ENCODE measurements around the gene NTM. TPM values are rescaled to one million over a fixed set of nuclear protein-coding genes. Genes with fewer than 3 reads are reported as not detected.

The NTM gene
- total and polyA plus RNA-seq, 10 donors = 0.13 to 1.6 (median 0.67) TPM

DNA sequence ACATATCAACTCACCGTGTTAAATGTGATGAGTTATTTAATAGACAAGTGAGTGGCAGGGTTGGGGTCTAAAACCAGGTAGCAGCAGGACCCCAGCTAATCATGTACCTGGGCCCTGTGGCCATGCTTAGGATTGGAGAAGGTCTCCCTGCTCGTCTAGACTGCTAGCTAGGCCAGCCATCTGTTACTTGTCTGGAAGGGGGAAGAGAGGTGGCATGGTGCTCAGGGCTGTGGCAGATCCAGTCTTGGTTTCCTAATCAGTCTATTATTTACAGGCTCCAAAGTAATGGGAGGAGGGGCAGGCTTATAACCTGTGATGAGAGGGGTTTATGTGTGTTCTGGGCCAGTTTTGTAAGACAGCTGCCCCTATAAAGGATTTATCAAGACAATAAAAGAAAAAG, 105.9 kb downstream of the NTM start:
- TF ChIP-seq POLR2AphosphoS5 (IDR thresholded peaks at IDR 0.05) (no peak), POLR2A (IDR thresholded peaks at IDR 0.05) (no peak)
- TF ChIP-seq, protein P1, sequence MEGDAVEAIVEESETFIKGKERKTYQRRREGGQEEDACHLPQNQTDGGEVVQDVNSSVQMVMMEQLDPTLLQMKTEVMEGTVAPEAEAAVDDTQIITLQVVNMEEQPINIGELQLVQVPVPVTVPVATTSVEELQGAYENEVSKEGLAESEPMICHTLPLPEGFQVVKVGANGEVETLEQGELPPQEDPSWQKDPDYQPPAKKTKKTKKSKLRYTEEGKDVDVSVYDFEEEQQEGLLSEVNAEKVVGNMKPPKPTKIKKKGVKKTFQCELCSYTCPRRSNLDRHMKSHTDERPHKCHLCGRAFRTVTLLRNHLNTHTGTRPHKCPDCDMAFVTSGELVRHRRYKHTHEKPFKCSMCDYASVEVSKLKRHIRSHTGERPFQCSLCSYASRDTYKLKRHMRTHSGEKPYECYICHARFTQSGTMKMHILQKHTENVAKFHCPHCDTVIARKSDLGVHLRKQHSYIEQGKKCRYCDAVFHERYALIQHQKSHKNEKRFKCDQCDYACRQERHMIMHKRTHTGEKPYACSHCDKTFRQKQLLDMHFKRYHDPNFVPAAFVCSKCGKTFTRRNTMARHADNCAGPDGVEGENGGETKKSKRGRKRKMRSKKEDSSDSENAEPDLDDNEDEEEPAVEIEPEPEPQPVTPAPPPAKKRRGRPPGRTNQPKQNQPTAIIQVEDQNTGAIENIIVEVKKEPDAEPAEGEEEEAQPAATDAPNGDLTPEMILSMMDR (IDR thresholded peaks at IDR 0.05 in 8 of 11, conservative IDR thresholded peaks at IDR 0.05 in 3 of 11) = no peak
- WGBS, 5 donors = 52 to 69% (median 64%) methylated on average over 2 of the region's 2 CpGs

DNA sequence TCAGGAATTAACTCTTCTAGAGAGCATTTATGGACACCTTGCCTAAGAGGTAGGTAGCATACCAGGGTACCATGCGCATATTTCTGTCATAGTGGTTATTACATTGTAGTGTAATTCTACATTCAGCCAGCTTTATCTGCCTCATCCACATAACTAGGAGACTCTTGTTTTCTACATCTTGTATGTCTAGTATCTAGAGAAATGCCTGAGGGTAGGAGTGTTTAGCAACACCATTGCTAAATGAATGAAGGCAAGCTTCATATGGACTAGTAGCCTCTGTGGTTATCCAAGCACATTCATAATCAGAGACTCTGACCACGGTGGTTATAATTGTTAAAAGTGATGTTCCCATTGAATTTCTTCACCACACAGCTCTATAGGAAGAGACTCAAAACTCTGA, 107.9 kb downstream of the NTM start:
- no peak overlapping the region for H3K27ac ChIP-seq
- no peaks in the 10 kb centered on the region for H3K27me3 ChIP-seq (replicated peaks in 1 of 7)
- TF ChIP-seq POLR2AphosphoS5 (IDR thresholded peaks at IDR 0.05) (no peak), POLR2A (IDR thresholded peaks at IDR 0.05) (no peak)
- TF ChIP-seq, protein P1 (IDR thresholded peaks at IDR 0.05 in 8 of 11, conservative IDR thresholded peaks at IDR 0.05 in 3 of 11) = no peak
- intact Hi-C loops (cut with DNase I; ENCODE audit: low total_unique reads) = no loop called here
- DNase-seq = no peak
- H3K4me3 ChIP-seq = no peak overlapping the region
- no peaks in the 10 kb centered on the region for H3K9me3 ChIP-seq
- 85 to 98% (median 91%) methylated on average over 2 of the region's 2 CpGs for WGBS, 5 donors
- no peaks in the 10 kb centered on the region for H3K4me1 ChIP-seq
- no peaks in the 10 kb centered on the region for H3K36me3 ChIP-seq

More for the DNA sequence above, 105.9 kb downstream of the NTM start:
- Histone ChIP-seq H3K36me3 (no peaks in the 10 kb centered on the region), H3K4me1 (no peaks in the 10 kb centered on the region), H3K27me3 (replicated peaks in 1 of 7) (peaks cover 0 to 15% (median 0%) of the 10 kb centered on the region in 7 donors), H3K27ac (no peak overlapping the region), H3K4me3 (no peak overlapping the region), H3K9me3 (no peaks in the 10 kb centered on the region)
- no peak for DNase-seq
- intact Hi-C loops (cut with DNase I; ENCODE audit: low total_unique reads) = no loop called here

DNA sequence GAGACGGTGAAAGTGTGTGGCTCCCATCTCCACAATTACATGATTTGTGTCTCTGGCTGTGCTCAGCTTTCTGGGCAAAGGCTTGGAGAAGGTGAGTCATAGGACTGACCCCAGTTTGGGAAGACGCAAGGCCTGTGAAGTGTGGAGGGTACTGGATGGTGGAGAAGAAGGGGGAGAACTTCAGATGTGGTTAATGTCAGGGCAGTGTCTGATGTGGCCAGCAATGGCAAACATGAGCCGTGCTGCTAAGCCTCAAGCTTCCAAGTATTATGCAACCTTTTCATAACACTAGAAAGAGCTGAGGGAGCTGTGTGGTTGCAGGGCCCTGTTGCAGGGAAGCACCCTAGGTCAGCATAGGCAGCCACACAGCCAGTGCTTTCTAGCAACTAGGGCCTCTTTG, 110.9 kb downstream of the NTM start:
- intact Hi-C loops (cut with DNase I; ENCODE audit: low total_unique reads) = no loop called here
- TF ChIP-seq, protein P1 (IDR thresholded peaks at IDR 0.05 in 8 of 11, conservative IDR thresholded peaks at IDR 0.05 in 3 of 11) = no peak
- TF ChIP-seq POLR2AphosphoS5 (IDR thresholded peaks at IDR 0.05) (no peak), POLR2A (IDR thresholded peaks at IDR 0.05) (no peak)
- no peak for DNase-seq
- Histone ChIP-seq H3K27ac (no peak overlapping the region), H3K4me1 (no peaks in the 10 kb centered on the region), H3K36me3 (no peaks in the 10 kb centered on the region), H3K27me3 (replicated peaks in 1 of 7) (no peaks in the 10 kb centered on the region), H3K9me3 (no peaks in the 10 kb centered on the region), H3K4me3 (no peak overlapping the region)
- WGBS, 5 donors = 68 to 87% (median 78%) methylated on average over 3 of the region's 3 CpGs

DNA sequence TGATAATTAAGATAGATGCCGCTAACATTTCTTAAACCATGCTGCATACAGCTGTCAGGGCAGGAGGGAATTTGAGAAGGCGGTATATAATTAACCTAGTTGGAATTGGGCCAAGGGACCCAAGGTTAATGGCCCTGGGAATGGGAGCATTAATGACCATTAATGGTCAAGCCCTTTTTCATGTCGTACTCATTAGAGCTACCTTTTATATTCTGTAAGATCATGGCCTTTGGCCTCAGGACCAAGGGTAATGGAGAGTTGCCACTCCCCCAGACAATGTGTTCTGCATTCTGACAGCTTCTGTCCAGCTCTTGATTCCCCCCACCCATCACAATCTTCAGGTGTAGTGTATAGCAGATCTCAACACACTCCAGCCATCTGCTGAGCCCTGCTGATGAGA, 111.6 kb downstream of the NTM start:
- intact Hi-C loops (cut with DNase I; ENCODE audit: low total_unique reads) = no loop called here
- no peak overlapping the region for H3K4me3 ChIP-seq
- H3K36me3 ChIP-seq = no peaks in the 10 kb centered on the region
- DNase-seq = no peak
- peaks cover 0 to 2% (median 0%) of the 10 kb centered on the region in 7 donors for H3K27me3 ChIP-seq (replicated peaks in 1 of 7)
- no peaks in the 10 kb centered on the region for H3K4me1 ChIP-seq
- TF ChIP-seq POLR2AphosphoS5 (IDR thresholded peaks at IDR 0.05) (no peak), POLR2A (IDR thresholded peaks at IDR 0.05) (no peak)
- TF ChIP-seq, protein P1 (IDR thresholded peaks at IDR 0.05 in 8 of 11, conservative IDR thresholded peaks at IDR 0.05 in 3 of 11) = no peak
- 39 to 85% (median 80%) methylated on average over 3 of the region's 3 CpGs for whole genome bisulfite sequencing, 5 donors
- no peak overlapping the region for H3K27ac ChIP-seq
- no peaks in the 10 kb centered on the region for H3K9me3 ChIP-seq

All from spleen (tissue), 11 donors.